ENCODE results near the gene TSPAN18. TPM values are rescaled to one million over a fixed set of nuclear protein-coding genes. Genes with fewer than 3 reads are reported as not detected.

TSPAN18 gene
- total RNA-seq, 1 experiment from 2014 or later, result 21.3 TPM

- intact Hi-C loops (cut with micrococcal nuclease; ENCODE audit: unreplicated experiment) (no loop called here), in situ Hi-C loops (cut with HindIII; ENCODE audit: low pct_unique_long_range_greater_than_20kb, low sequenced_read_pairs) (no loop called here)
- ATAC-seq (0 out of 2 replicates have a peak, but pooled peaks have one; percentile 24), DNase-seq (ENCODE audit: low read depth, low spot score) (no peak)
- H3K4me3 ChIP-seq (ENCODE audit: low read depth in 2 of 2, low read length in 2 of 2), result no peak overlapping the region
- POLR2A ChIA-PET, result no interaction called here
- H3K9me3 ChIP-seq (ENCODE audit: control insufficient read depth, insufficient read depth, low read depth, low read length), result no peaks in the 10 kb centered on the region
- H3K27me3 ChIP-seq (ENCODE audit: control insufficient read depth, insufficient read depth, low read length), result no peaks in the 10 kb centered on the region
- H3K36me3 ChIP-seq (ENCODE audit: control insufficient read depth, insufficient read depth, low read length), result no peaks in the 10 kb centered on the region
- BruUV-seq (replicated peaks), result no TSS peak
- peaks cover 49% of the 10 kb centered on the region for H3K4me1 ChIP-seq (ENCODE audit: control insufficient read depth, insufficient read depth, low read length)
- TF ChIP-seq, protein P1, sequence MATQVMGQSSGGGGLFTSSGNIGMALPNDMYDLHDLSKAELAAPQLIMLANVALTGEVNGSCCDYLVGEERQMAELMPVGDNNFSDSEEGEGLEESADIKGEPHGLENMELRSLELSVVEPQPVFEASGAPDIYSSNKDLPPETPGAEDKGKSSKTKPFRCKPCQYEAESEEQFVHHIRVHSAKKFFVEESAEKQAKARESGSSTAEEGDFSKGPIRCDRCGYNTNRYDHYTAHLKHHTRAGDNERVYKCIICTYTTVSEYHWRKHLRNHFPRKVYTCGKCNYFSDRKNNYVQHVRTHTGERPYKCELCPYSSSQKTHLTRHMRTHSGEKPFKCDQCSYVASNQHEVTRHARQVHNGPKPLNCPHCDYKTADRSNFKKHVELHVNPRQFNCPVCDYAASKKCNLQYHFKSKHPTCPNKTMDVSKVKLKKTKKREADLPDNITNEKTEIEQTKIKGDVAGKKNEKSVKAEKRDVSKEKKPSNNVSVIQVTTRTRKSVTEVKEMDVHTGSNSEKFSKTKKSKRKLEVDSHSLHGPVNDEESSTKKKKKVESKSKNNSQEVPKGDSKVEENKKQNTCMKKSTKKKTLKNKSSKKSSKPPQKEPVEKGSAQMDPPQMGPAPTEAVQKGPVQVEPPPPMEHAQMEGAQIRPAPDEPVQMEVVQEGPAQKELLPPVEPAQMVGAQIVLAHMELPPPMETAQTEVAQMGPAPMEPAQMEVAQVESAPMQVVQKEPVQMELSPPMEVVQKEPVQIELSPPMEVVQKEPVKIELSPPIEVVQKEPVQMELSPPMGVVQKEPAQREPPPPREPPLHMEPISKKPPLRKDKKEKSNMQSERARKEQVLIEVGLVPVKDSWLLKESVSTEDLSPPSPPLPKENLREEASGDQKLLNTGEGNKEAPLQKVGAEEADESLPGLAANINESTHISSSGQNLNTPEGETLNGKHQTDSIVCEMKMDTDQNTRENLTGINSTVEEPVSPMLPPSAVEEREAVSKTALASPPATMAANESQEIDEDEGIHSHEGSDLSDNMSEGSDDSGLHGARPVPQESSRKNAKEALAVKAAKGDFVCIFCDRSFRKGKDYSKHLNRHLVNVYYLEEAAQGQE (IDR thresholded peaks at IDR 0.05; ENCODE audit: insufficient read depth in 1 of 2, low read depth in 2 of 2, low read length in 1 of 2), result no peak
- TF ChIP-seq TCF7L2 (IDR thresholded peaks at IDR 0.05; ENCODE audit: low read depth, low read length) (no peak), SIN3A (IDR thresholded peaks at IDR 0.05; ENCODE audit: borderline replicate concordance, insufficient read depth, low read depth, low read length) (no peak), POLR2AphosphoS5 (IDR thresholded peaks at IDR 0.05; ENCODE audit: low read depth, low read length) (no peak)
- TF ChIP-seq, protein P2, sequence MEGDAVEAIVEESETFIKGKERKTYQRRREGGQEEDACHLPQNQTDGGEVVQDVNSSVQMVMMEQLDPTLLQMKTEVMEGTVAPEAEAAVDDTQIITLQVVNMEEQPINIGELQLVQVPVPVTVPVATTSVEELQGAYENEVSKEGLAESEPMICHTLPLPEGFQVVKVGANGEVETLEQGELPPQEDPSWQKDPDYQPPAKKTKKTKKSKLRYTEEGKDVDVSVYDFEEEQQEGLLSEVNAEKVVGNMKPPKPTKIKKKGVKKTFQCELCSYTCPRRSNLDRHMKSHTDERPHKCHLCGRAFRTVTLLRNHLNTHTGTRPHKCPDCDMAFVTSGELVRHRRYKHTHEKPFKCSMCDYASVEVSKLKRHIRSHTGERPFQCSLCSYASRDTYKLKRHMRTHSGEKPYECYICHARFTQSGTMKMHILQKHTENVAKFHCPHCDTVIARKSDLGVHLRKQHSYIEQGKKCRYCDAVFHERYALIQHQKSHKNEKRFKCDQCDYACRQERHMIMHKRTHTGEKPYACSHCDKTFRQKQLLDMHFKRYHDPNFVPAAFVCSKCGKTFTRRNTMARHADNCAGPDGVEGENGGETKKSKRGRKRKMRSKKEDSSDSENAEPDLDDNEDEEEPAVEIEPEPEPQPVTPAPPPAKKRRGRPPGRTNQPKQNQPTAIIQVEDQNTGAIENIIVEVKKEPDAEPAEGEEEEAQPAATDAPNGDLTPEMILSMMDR (IDR thresholded peaks at IDR 0.05), result no peak; the same call in 1 of the 2 replicates
- H3K27ac ChIP-seq (ENCODE audit: low read length), result peak overlapping the region; percentile 91
- CTCF ChIA-PET, result interaction anchor here (0.7 to 1.1 kb wide), 3 partner anchors 41 to 392 kb away, joined by 3 read pairs; no protein-coding TSS in a partner anchor
These were observed 250.8 kb downstream of the TSPAN18 start for GRCh38 chr11:44977493-44977984.

DNA sequence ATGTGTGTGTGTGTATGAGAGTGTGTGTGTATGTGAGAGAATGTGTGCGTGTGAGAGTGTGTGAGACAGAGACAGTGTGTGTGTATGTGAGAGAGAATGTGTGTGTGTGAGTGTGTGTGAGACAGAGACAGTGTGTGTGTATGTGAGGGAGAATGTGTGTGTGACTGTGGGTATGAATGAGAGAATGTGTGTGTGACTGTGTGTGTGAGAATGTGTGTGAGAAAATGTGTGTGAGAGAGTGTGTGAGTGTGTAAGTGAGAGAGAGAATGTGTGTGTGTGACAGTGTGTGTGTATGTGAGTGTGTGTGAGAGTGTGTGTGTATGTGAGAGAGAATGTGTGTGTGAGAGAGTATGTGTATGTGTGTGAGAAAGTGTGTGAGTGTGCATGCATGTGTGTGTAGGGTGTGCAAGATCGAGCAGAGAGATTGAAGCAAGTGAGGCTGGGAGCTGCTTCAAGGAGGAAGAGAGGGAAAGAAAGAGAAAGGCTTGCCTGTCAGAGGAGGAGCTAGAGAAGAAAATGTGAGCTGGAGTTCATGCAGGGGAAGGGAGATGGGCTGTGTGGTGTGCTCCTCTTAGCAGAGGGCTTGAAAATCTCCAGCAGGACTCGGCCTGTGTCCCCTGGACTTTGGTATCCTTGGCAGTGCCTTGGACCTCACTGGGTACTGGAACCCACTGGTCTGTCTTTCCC lies 251.7 kb downstream of the TSPAN18 start:
- Histone ChIP-seq H3K36me3 (ENCODE audit: control insufficient read depth, insufficient read depth, low read length) (no peaks in the 10 kb centered on the region), H3K27me3 (ENCODE audit: control insufficient read depth, insufficient read depth, low read length) (no peaks in the 10 kb centered on the region), H3K4me3 (ENCODE audit: low read depth in 2 of 2, low read length in 2 of 2) (peak overlapping the region in 1 of 2 experiments; percentile 25; a peak in 2 of 4 replicates), H3K9me3 (ENCODE audit: control insufficient read depth, insufficient read depth, low read depth, low read length) (no peaks in the 10 kb centered on the region), H3K4me1 (ENCODE audit: control insufficient read depth, insufficient read depth, low read length) (peaks cover 49% of the 10 kb centered on the region), H3K27ac (ENCODE audit: low read length) (peak overlapping the region; percentile 91)
- TF ChIP-seq, protein P2 (IDR thresholded peaks at IDR 0.05), result no peak
- no peak for TF ChIP-seq POLR2AphosphoS5 (IDR thresholded peaks at IDR 0.05; ENCODE audit: low read depth, low read length)
- TF ChIP-seq, protein P1 (IDR thresholded peaks at IDR 0.05; ENCODE audit: insufficient read depth in 1 of 2, low read depth in 2 of 2, low read length in 1 of 2), result no peak
- TF ChIP-seq SIN3A (IDR thresholded peaks at IDR 0.05; ENCODE audit: borderline replicate concordance, insufficient read depth, low read depth, low read length), result no peak
- no peak for TF ChIP-seq TCF7L2 (IDR thresholded peaks at IDR 0.05; ENCODE audit: low read depth, low read length)
- in situ Hi-C loops (cut with HindIII; ENCODE audit: low pct_unique_long_range_greater_than_20kb, low sequenced_read_pairs), result no loop called here
- POLR2A ChIA-PET, result no interaction called here
- no peak for DNase-seq (ENCODE audit: low read depth, low spot score)
- intact Hi-C loops (cut with micrococcal nuclease; ENCODE audit: unreplicated experiment), result no loop called here
- peak; percentile 55 for ATAC-seq
- no TSS peak for BruUV-seq (replicated peaks)
- CTCF ChIA-PET, result interaction anchor here (0.6 to 1.5 kb wide), 3 partner anchors 17 to 127 kb away, joined by 3 to 6 read pairs (median 4); no protein-coding TSS in a partner anchor

Measured in Panc1 (cell line).